MCF 10A (cell line): Measurements from ENCODE around the gene TBC1D10A. TPM values are rescaled to one million over a fixed set of nuclear protein-coding genes. Genes with fewer than 3 reads are reported as not detected.

Source experiments
- BruUV-seq: library from RNA; stranded (reverse); fragments of 400-500 nt; replicated peaks from 2 replicates; lab custom pipeline; 2021; lab: Mats Ljungman, UMichigan
- CTCF ChIA-PET: fragments of 300-600 bp; sonication (Branson Sonifier 250); formaldehyde crosslinking; extraction: SDS; loops from one replicate; lab custom pipeline; 2021; ENCODE audit warnings: antibody characterized with exemption, inconsistent platforms; lab: Yijun Ruan, JAX
- POLR2A ChIA-PET: fragments of 300-600, 350-650 bp; sonication (Branson Sonifier 250); formaldehyde crosslinking; extraction: SDS; loops from one replicate; lab custom pipeline; 2020; ENCODE audit warnings: antibody characterized with exemption, inconsistent platforms; lab: Yijun Ruan, JAX
- DNase-seq: peaks from one replicate; pipeline ENCODE4 v3.0.0-alpha.2; 2018; ENCODE audit not compliant: unreplicated experiment
- H3K27ac Mint-ChIP-seq: one replicate; pipeline ENCODE4 v1.8.0; 2022; ENCODE audit warnings: mild to moderate bottlenecking, low read depth, mixed read lengths; ENCODE audit not compliant: unreplicated experiment
- H3K27me3 Mint-ChIP-seq: one replicate; pipeline ENCODE4 v1.8.0; 2022; ENCODE audit warnings: mixed read lengths; ENCODE audit not compliant: insufficient read depth, unreplicated experiment
- H3K36me3 Mint-ChIP-seq: one replicate; pipeline ENCODE4 v1.8.0; 2022; ENCODE audit warnings: mild to moderate bottlenecking, moderate library complexity, mixed read lengths; ENCODE audit not compliant: insufficient read depth, unreplicated experiment
- H3K4me1 Mint-ChIP-seq: one replicate; pipeline ENCODE4 v1.8.0; 2022; ENCODE audit warnings: mixed read lengths; ENCODE audit not compliant: insufficient read depth, unreplicated experiment
- H3K4me3 Mint-ChIP-seq: one replicate; pipeline ENCODE4 v1.8.0; 2022; ENCODE audit warnings: mild to moderate bottlenecking, moderate library complexity, mixed read lengths; ENCODE audit not compliant: unreplicated experiment
- H3K9me3 Mint-ChIP-seq: one replicate; pipeline ENCODE4 v1.8.0; 2022; ENCODE audit warnings: mixed read lengths; ENCODE audit not compliant: unreplicated experiment
- CTCF ChIP-seq: fragments of 200-600 bp; IDR thresholded peaks from one replicate; pipeline ENCODE4 v1.8.0; 2022; ENCODE audit warnings: antibody characterized with exemption, mild to moderate bottlenecking; ENCODE audit not compliant: unreplicated experiment
- intact Hi-C: fragments of 100-400 bp; cut with micrococcal nuclease; formaldehyde crosslinking; loops from 2 replicates; pipeline ENCODE4 v1.14.1; 2022
- total RNA-seq: library from RNA; stranded (reverse); gene quantifications from 2 replicates; pipeline ENCODE4 v1.2.3, GENCODE V29; 2022

Gene TBC1D10A
- total RNA-seq, 1 experiment from 2014 or later: 11.1 TPM

- intact Hi-C loops: no loop called here
- DNase-seq: no peak
- H3K27ac Mint-ChIP-seq: no peak overlapping the region
- no peak for TF ChIP-seq CTCF
- no peaks in the 10 kb centered on the region for H3K9me3 Mint-ChIP-seq
- ChIA-PET POLR2A (no interaction called here), CTCF (interaction anchor here (0.6 to 1.5 kb wide), 6 partner anchors 10 to 436 kb away, joined by 3 to 5 read pairs (median 3); no protein-coding TSS in a partner anchor)
- peaks cover 26% of the 10 kb centered on the region for H3K4me1 Mint-ChIP-seq
- no TSS peak for BruUV-seq
- no peaks in the 10 kb centered on the region for H3K36me3 Mint-ChIP-seq
- no peak overlapping the region for H3K4me3 Mint-ChIP-seq
- no peaks in the 10 kb centered on the region for H3K27me3 Mint-ChIP-seq
These were observed 50.7 kb downstream of the TBC1D10A start for GRCh38 chr22:30276039-30276438.

GRCh38 chr22:30275625-30276024, 51.1 kb downstream of the TBC1D10A start:
- intact Hi-C loops: no loop called here
- H3K4me3 Mint-ChIP-seq: no peak overlapping the region
- no peaks in the 10 kb centered on the region for H3K36me3 Mint-ChIP-seq
- H3K27ac Mint-ChIP-seq: no peak overlapping the region
- CTCF ChIA-PET: interaction anchor here (0.6 to 0.8 kb wide), 3 partner anchors 70 to 449 kb away, joined by 3 read pairs; no protein-coding TSS in a partner anchor
- BruUV-seq: no TSS peak
- no peaks in the 10 kb centered on the region for H3K27me3 Mint-ChIP-seq
- H3K9me3 Mint-ChIP-seq: no peaks in the 10 kb centered on the region
- no peak for TF ChIP-seq CTCF
- DNase-seq: peak; percentile 39
- H3K4me1 Mint-ChIP-seq: peaks cover 26% of the 10 kb centered on the region
- POLR2A ChIA-PET: no interaction called here

GRCh38 chr22:30274437-30274812, 52.3 kb downstream of the TBC1D10A start:
- Mint-ChIP-seq H3K36me3 (no peaks in the 10 kb centered on the region), H3K4me1 (peaks cover 19% of the 10 kb centered on the region), H3K4me3 (no peak overlapping the region), H3K9me3 (no peaks in the 10 kb centered on the region), H3K27me3 (no peaks in the 10 kb centered on the region), H3K27ac (no peak overlapping the region)
- intact Hi-C loops: no loop called here
- ChIA-PET POLR2A (no interaction called here), CTCF (interaction anchor here (0.5 to 1.0 kb wide), 3 partner anchors 9 to 327 kb away, joined by 3 to 4 read pairs (median 3); no protein-coding TSS in a partner anchor)
- no peak for TF ChIP-seq CTCF
- DNase-seq: no peak
- no TSS peak for BruUV-seq

- H3K27me3 Mint-ChIP-seq: no peaks in the 10 kb centered on the region
- no peaks in the 10 kb centered on the region for H3K9me3 Mint-ChIP-seq
- H3K36me3 Mint-ChIP-seq: no peaks in the 10 kb centered on the region
These were observed 52.9 kb downstream of the TBC1D10A start for GRCh38 chr22:30273711-30274436.

More at GRCh38 chr22:30273711-30274436, 52.9 kb downstream of the TBC1D10A start:
- H3K27ac Mint-ChIP-seq: no peak overlapping the region
- peaks cover 14% of the 10 kb centered on the region for H3K4me1 Mint-ChIP-seq
- intact Hi-C loops: no loop called here
- CTCF ChIA-PET: no interaction called here
- POLR2A ChIA-PET: no interaction called here
- no TSS peak for BruUV-seq
- TF ChIP-seq CTCF: no peak
- H3K4me3 Mint-ChIP-seq: no peak overlapping the region
- DNase-seq: no peak
